OCI-LY1 (cell line): ENCODE data around the gene SHTN1.

Experiments used
- H2AFZ ChIP-seq: fragments of 200-600 bp; sonication (generic), shearing (Covaris generic); 2 replicates; pipeline ENCODE4 v1.6.0; 2014; ENCODE audit warnings: antibody characterized with exemption, mild to moderate bottlenecking, low read length
- H3F3A ChIP-seq: fragments of 200-600 bp; sonication (generic), shearing (Covaris generic); 2 replicates; pipeline ENCODE4 v1.6.0; 2014; ENCODE audit warnings: mild to moderate bottlenecking, antibody characterized with exemption, low read length, moderate library complexity; ENCODE audit not compliant: insufficient read depth
- H3K27ac ChIP-seq: fragments of 200-600 bp; sonication (generic); 2 replicates; pipeline ENCODE4 v1.5.1; 2014; ENCODE audit warnings: low read length, mixed run types, mild to moderate bottlenecking, low read depth; ENCODE audit not compliant: poor library complexity, severe bottlenecking
- H3K27me3 ChIP-seq: fragments of 200-600 bp; sonication (generic); 2 replicates; pipeline ENCODE4 v1.6.0; 2014; ENCODE audit warnings: antibody characterized with exemption, mild to moderate bottlenecking, low read length, moderate library complexity; ENCODE audit not compliant: insufficient read depth
- H3K36me3 ChIP-seq: fragments of 200-600 bp; sonication (generic); 2 replicates; pipeline ENCODE4 v1.6.1; 2014; ENCODE audit warnings: mild to moderate bottlenecking, antibody characterized with exemption, low read length, moderate library complexity, mixed read lengths; ENCODE audit not compliant: insufficient read depth
- H3K4me1 ChIP-seq: fragments of 200-600 bp; sonication (generic); 2 replicates; pipeline ENCODE4 v1.5.1; 2014; ENCODE audit warnings: mild to moderate bottlenecking, low read length, moderate library complexity; ENCODE audit not compliant: insufficient read depth, severe bottlenecking
- H3K4me2 ChIP-seq: fragments of 200-600 bp; sonication (generic), shearing (Covaris generic); 2 replicates; pipeline ENCODE4 v1.6.1; 2014; ENCODE audit warnings: low read length
- H3K4me3 ChIP-seq: fragments of 200-600 bp; sonication (generic); 2 replicates; pipeline ENCODE4 v1.5.1; 2014; ENCODE audit warnings: low read length, low read depth, mild to moderate bottlenecking, mixed read lengths; ENCODE audit not compliant: poor library complexity, severe bottlenecking
- H3K79me2 ChIP-seq: fragments of 200-600 bp; shearing (Covaris generic); 2 replicates; pipeline ENCODE4 v1.6.1; 2016; ENCODE audit warnings: mixed run types, low read length, mixed read lengths; ENCODE audit not compliant: insufficient read depth
- H3K9ac ChIP-seq: fragments of 200-600 bp; sonication (generic), shearing (Covaris generic); 2 replicates; pipeline ENCODE4 v1.6.1; 2014; ENCODE audit warnings: mild to moderate bottlenecking, low read length, mixed read lengths
- H3K9me2 ChIP-seq: fragments of 200-600 bp; sonication (generic), shearing (Covaris generic); 2 replicates; pipeline ENCODE4 v1.6.1; 2014; ENCODE audit warnings: low read depth, mild to moderate bottlenecking, low read length, mixed read lengths
- H3K9me3 ChIP-seq: fragments of 200-600 bp; shearing (Covaris generic); 2 replicates; pipeline ENCODE4 v1.6.1; 2014; ENCODE audit warnings: low read length, mixed read lengths
- H4K20me1 ChIP-seq: fragments of 200-600 bp; sonication (generic), shearing (Covaris generic); 2 replicates; pipeline ENCODE4 v1.6.0; 2016; ENCODE audit warnings: mild to moderate bottlenecking, low read length; ENCODE audit not compliant: insufficient read depth
- EZH2 ChIP-seq: fragments of 200-600 bp; sonication (generic), shearing (Covaris generic); IDR thresholded peaks from 2 replicates; pipeline ENCODE4 v1.8.0; 2017; ENCODE audit warnings: borderline replicate concordance, mixed run types, mild to moderate bottlenecking, antibody characterized with exemption, low read length, moderate library complexity, mixed read lengths
- TF ChIP-seq, protein P1 (sequence below): fragments of 200-600 bp; sonication (generic), shearing (Covaris generic); IDR thresholded peaks from 2 replicates; pipeline ENCODE4 v1.5.1; 2017; ENCODE audit warnings: mild to moderate bottlenecking, antibody characterized with exemption, low read length, moderate library complexity, mixed read lengths

Gene SHTN1

DNA sequence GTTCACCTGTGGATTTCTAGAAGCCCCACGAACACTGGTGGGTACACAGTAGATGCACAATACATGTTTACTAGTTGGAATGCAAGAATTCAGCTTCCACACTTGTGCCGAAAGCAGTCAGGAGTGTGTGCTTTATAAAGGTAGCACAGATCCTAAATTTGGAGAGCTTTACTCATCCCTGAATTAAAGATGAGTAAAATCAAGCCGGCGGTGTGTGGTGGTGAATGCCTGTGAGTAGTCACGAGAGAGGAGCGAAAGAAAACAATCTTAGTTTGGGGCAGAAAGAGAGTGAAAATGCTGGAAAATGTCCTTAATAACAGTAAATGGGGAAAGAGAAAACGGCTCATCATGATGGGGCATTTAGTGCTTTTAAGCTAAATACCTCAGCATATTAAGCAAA lies 169.3 kb downstream of the SHTN1 start:
- H3K9ac ChIP-seq = peak overlapping the region; percentile 51
- H3K4me3 ChIP-seq = peak overlapping the region; percentile 17
- no peak for TF ChIP-seq EZH2
- TF ChIP-seq, protein P1, sequence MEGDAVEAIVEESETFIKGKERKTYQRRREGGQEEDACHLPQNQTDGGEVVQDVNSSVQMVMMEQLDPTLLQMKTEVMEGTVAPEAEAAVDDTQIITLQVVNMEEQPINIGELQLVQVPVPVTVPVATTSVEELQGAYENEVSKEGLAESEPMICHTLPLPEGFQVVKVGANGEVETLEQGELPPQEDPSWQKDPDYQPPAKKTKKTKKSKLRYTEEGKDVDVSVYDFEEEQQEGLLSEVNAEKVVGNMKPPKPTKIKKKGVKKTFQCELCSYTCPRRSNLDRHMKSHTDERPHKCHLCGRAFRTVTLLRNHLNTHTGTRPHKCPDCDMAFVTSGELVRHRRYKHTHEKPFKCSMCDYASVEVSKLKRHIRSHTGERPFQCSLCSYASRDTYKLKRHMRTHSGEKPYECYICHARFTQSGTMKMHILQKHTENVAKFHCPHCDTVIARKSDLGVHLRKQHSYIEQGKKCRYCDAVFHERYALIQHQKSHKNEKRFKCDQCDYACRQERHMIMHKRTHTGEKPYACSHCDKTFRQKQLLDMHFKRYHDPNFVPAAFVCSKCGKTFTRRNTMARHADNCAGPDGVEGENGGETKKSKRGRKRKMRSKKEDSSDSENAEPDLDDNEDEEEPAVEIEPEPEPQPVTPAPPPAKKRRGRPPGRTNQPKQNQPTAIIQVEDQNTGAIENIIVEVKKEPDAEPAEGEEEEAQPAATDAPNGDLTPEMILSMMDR = no peak
- H3K27ac ChIP-seq = peak overlapping the region; percentile 98
- peaks cover 73% of the 10 kb centered on the region for H3K4me1 ChIP-seq
- no peaks in the 10 kb centered on the region for H3K27me3 ChIP-seq
- H3F3A ChIP-seq = no peaks in the 10 kb centered on the region
- peaks cover 14% of the 10 kb centered on the region for H3K79me2 ChIP-seq
- no peaks in the 10 kb centered on the region for H3K9me3 ChIP-seq
- peaks cover 43% of the 10 kb centered on the region for H3K36me3 ChIP-seq
- no peaks in the 10 kb centered on the region for H3K9me2 ChIP-seq
- H2AFZ ChIP-seq = no peak overlapping the region
- peak overlapping the region; percentile 40 for H3K4me2 ChIP-seq
- H4K20me1 ChIP-seq = no peaks in the 10 kb centered on the region

DNA sequence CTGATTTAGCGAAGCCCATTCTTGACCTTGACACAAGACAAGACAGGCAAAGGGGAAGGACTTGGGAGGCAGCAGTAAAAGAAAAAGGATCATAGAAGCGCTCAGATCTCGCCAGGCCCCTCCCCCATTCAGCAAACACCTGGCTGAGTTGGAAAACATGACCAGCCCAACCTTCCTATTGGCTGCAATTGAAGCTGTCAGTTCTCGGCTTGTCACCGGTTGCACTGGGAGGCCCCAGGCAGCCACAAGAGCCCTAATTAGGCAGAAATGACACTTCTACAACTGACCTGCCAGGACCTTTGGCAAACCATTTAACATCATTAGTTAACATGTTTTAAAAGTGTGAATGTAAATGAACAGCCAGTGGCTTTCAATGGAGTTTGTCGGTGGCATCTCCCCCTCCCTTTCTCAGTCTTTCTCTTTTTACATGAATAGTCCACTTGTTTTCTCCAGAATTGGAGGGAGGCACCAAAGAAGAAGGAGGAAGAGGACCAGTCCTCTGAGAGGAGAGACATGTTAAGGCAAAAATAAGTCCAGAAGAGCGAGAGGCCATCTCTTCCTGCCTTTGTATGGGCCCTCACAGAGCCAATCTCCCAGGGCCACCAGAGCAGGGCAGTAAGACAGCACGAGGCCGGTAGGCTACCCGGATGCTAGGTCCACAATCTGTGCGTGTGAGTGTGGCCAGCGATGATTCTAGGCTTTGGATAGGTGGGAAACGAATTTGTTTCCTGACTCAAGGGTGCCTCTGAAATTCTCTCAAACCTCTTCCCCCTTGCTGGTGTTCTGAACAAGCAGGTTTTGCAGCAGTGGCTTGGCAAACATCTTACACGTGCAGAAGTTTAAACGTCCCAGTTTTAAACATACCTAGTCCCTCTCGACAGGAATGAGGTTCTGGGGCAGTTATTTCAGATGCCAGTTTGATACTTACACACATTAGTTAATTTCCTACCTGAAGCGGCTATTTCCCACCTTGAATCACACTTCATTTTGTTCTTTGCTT lies 170.7 kb downstream of the SHTN1 start:
- H3K4me2 ChIP-seq = peak overlapping the region; percentile 14; the same call in 1 of the 2 replicates
- H3K9me3 ChIP-seq = no peaks in the 10 kb centered on the region
- no peaks in the 10 kb centered on the region for H3K27me3 ChIP-seq
- peak overlapping the region; percentile 98 for H3K27ac ChIP-seq
- TF ChIP-seq EZH2 = no peak
- TF ChIP-seq, protein P1 = no peak
- H3K4me1 ChIP-seq = peaks cover 59% of the 10 kb centered on the region
- no peaks in the 10 kb centered on the region for H3F3A ChIP-seq
- no peaks in the 10 kb centered on the region for H3K9me2 ChIP-seq
- peaks cover 4% of the 10 kb centered on the region; the same call in 1 of the 2 replicates for H3K79me2 ChIP-seq
- H3K9ac ChIP-seq = peak overlapping the region; percentile 35; the same call in 1 of the 2 replicates
- peaks cover 55% of the 10 kb centered on the region for H3K36me3 ChIP-seq
- H3K4me3 ChIP-seq = peak overlapping the region; percentile 15
- H2AFZ ChIP-seq = no peak overlapping the region
- no peaks in the 10 kb centered on the region for H4K20me1 ChIP-seq

DNA sequence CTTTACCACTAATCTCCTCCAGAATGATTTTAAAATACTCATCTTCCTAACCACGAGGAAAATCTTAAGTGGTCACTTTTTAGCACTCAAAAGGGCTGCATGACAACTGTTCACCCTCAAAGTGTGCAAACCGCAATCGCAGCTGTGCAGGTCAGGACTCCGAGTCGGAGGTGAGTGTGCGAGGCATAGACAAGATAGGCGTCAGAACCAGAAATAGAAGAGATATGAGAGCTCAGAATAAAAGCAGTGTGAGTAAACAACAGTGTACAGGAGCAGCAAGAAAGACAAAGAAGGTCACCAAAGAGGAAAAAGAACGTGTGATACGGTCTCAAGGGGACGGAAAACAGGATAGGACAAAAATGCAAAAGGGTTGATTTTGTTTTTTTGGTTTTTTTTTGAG lies 173.2 kb downstream of the SHTN1 start:
- no peak overlapping the region for H3K4me3 ChIP-seq
- no peaks in the 10 kb centered on the region for H3K27me3 ChIP-seq
- H3K79me2 ChIP-seq = no peaks in the 10 kb centered on the region
- no peak overlapping the region for H3K9ac ChIP-seq
- H3K9me3 ChIP-seq = no peaks in the 10 kb centered on the region
- H4K20me1 ChIP-seq = no peaks in the 10 kb centered on the region
- no peak overlapping the region for H3K4me2 ChIP-seq
- H3K4me1 ChIP-seq = peaks cover 34% of the 10 kb centered on the region
- no peak overlapping the region for H3K27ac ChIP-seq
- TF ChIP-seq, protein P1 = no peak
- no peak for TF ChIP-seq EZH2
- no peaks in the 10 kb centered on the region for H3F3A ChIP-seq
- H3K36me3 ChIP-seq = peaks cover 66% of the 10 kb centered on the region
- no peak overlapping the region for H2AFZ ChIP-seq
- no peaks in the 10 kb centered on the region for H3K9me2 ChIP-seq
